Immature natural killer cell (primary cell): ENCODE measurements around the gene HIPK2. TPM values are rescaled to one million over a fixed set of nuclear protein-coding genes. Genes with fewer than 3 reads are reported as not detected.
"Not testable (repeated sequence)": the region's sequence is repeated elsewhere in the genome, so short reads cannot be mapped to it uniquely, and the experiment has no call there.

ENCODE experiments used
- DNase-seq, 3 donors: peaks; one replicate each; pipeline ENCODE4 v3.0.0; 2022; ENCODE audit warnings: mixed read lengths in 1 of 3
- H3K27ac Mint-ChIP-seq, 6 donors: one replicate each; pipeline ENCODE4 v1.8.0; 2020; ENCODE audit warnings: mixed read lengths in 6 of 6, mild to moderate bottlenecking in 5 of 6, inconsistent platforms in 4 of 6, moderate library complexity in 3 of 6
- H3K27me3 Mint-ChIP-seq, 3 donors: one replicate each; pipeline ENCODE4 v1.8.0; 2020 to 2021; ENCODE audit warnings: low read depth in 3 of 3, mild to moderate bottlenecking in 3 of 3, mixed read lengths in 3 of 3, moderate library complexity in 3 of 3, inconsistent platforms in 1 of 3
- H3K36me3 Mint-ChIP-seq, 3 donors: one replicate each; pipeline ENCODE4 v1.8.0; 2020; ENCODE audit warnings: mixed read lengths in 3 of 3, inconsistent platforms in 2 of 3, mild to moderate bottlenecking in 2 of 3
- H3K4me1 Mint-ChIP-seq, 2 donors: one replicate each; pipeline ENCODE4 v1.8.0; 2020; ENCODE audit warnings: inconsistent platforms in 2 of 2, mild to moderate bottlenecking in 2 of 2, mixed read lengths in 2 of 2, moderate library complexity in 1 of 2
- H3K4me3 Mint-ChIP-seq, 5 donors: one replicate each; pipeline ENCODE4 v1.8.0; 2020; ENCODE audit warnings: mild to moderate bottlenecking in 5 of 5, mixed read lengths in 5 of 5, inconsistent platforms in 3 of 5, moderate library complexity in 3 of 5
- H3K9me3 Mint-ChIP-seq, 6 donors: one replicate each; pipeline ENCODE4 v1.8.0; 2020; ENCODE audit warnings: mild to moderate bottlenecking in 6 of 6, mixed read lengths in 6 of 6, inconsistent platforms in 4 of 6, moderate library complexity in 3 of 6
- polyA plus RNA-seq, 3 donors: library from polyadenylated mRNA; unstranded; fragments of 300-500 nt; fragmentation: Illumina TruSeq; gene quantifications; one replicate each; pipeline ENCODE4 v1.2.3, GENCODE V29; 2021

The HIPK2 gene
- polyA plus RNA-seq, 3 donors from 2014 or later: 3.5 to 14.2 (median 3.7) TPM

DNA sequence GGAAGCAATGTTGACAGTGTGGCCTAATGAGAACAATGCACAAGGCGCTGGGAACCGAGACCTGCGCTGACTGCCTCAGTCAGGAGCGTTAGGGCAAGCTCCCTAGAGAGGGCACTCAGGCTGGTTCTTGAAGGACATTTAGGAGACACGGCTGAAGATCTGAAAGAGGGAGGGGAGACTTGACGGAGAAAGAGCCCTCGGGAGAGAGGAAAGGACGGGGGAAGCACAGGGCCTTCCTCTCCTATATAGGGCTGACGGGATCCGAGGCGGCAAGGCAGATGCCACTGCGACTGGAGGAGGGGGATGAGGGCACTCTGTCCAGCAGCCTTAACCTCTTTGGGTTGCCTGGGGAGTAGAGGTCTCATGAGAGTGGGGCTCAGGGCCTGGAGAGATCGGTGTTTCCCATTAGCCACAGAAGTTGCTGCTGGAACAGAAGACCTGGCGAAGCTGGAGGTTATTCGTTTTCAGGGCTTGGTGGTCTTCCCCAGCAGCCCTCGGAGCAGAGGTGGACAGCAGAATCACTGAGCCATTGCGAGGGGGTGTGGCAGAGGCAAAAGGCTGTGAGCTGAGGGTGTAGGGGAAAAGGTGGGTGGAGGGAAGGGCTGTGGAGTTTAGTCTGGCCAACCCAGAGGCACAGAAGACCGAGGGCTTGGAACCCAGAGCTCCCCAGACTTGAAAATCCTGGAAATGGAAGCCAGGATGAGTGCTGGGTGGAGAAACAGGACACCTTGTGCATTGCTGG lies 218.3 kb downstream of the HIPK2 start:
- Mint-ChIP-seq H3K36me3 (peaks cover 8 to 13% (median 13%) of the 10 kb centered on the region in 3 donors), H3K27me3 (peaks cover 2 to 5% (median 2%) of the 10 kb centered on the region in 3 donors), H3K4me3 (no peak overlapping the region), H3K4me1 (peaks cover 4 to 9% of the 10 kb centered on the region in 2 donors), H3K27ac (no peak overlapping the region), H3K9me3 (no peaks in the 10 kb centered on the region)
- no peak for DNase-seq

DNA sequence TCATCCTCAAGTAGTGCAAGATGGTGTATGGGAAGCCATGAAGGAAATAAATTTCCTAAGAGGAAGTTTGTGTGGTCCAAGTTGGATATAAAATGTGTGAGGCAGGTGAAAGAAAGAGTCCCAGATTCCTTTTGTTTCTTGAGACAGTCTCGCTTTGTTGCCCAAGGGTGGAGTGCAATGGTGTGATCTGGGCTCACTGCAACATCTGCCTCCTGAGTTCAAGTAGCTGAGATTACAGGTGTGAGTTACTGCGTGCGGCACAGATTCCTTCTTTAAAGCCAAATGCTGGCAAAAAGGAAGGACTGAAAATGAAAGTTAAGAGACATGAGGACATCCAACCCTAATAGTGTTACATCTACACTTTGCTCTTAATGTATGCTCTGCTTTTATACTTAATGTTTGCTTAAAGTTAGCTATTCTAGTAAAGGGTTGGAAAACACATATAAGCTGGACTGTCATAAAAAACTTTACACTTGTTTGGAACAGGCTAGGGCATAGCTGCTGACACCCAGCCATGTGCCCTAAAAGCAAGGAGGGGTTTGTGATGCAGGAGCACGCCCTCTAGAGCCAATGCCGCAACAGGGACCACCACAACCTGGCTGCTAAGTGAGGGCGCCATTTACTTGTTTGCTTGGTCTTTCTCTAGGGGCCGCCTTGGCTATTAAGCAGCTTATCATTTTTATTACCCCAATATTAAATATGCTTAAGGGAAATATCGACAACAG lies 219.8 kb downstream of the HIPK2 start:
- Mint-ChIP-seq H3K4me1 (peaks cover 0 to 2% of the 10 kb centered on the region in 2 donors), H3K27ac (no peak overlapping the region)
- no peak for DNase-seq

DNA sequence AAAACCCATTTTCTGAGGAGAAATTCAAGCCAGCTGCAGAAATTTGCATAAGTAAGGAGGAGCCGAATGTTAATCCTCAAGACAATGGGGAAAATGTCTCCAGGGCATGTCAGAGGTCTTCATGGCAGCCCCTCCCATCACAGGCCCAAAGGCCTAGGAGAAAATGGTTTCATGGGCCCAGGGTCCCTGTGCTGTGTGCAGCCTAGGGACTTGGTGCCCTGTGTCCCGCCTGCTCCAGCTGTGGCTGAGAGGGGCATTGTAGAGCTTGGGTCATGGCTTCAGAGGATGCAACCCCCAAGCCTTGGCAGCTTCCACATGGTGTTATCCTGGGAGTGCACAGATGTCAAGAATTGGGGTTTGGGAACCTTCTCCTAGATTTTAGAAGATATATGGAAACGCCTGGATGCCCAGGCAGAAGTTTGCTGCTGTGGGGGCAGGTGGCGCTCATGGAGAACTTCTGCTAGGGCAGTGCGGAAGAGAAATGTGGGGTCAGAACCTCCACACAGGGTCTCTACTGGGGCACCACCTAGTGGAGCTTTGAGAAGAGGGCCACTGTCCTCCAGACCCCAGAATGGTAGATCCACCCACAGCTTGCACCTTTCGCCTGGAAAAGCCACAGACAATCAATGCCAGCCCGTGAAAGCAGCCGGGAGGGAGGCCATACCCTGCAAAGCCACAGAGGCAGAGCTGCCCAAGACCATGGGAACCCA lies 223.7 kb downstream of the HIPK2 start:
- H3K4me1 Mint-ChIP-seq, H3K27me3 Mint-ChIP-seq, H3K9me3 Mint-ChIP-seq, H3K36me3 Mint-ChIP-seq, DNase-seq, H3K27ac Mint-ChIP-seq, H3K4me3 Mint-ChIP-seq: not testable (repeated sequence)

More for the DNA sequence above, 219.8 kb downstream of the HIPK2 start:
- Mint-ChIP-seq H3K27me3 (peaks cover 0 to 7% (median 5%) of the 10 kb centered on the region in 3 donors), H3K9me3 (no peaks in the 10 kb centered on the region), H3K4me3 (no peak overlapping the region), H3K36me3 (peaks cover 8 to 13% (median 13%) of the 10 kb centered on the region in 3 donors)

DNA sequence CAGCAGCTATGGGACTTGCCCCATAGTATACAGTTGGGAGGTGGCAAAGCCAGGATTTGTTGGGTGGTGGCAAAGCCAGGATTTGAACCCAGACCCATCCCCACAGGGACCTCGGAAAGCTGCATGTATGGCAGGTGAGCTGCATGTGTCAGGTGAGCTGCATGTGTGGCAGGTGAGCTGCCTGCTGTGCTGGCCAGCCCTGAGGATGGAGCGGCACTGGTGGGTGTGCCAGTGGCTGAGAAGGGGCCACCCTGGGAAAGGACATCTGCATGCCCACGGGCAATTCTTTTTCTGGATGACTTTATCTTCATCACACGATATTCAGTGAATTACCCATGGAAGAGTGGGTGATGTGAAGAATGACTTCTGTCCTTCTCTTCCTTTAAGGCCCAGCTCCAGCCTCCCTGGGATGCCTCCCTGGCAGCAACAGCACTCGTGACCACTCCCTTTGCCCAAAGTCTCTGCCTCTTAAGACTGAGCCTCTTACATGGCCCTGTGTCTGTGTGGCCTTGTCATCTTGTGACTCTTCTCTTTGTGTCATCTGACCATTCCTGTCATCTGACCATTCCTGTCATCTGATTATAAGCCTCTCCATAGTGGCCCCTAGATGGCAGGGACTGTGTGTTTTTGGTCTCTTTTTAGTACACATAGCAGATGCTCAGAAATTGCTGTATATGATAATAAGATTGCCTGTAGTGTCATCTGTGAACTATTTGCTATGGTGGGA lies 229.3 kb downstream of the HIPK2 start:
- no peak for DNase-seq
- Mint-ChIP-seq H3K27ac (no peak overlapping the region), H3K4me1 (no peaks in the 10 kb centered on the region), H3K4me3 (no peak overlapping the region), H3K9me3 (no peaks in the 10 kb centered on the region), H3K36me3 (no peaks in the 10 kb centered on the region), H3K27me3 (peaks cover 0 to 2% (median 0%) of the 10 kb centered on the region in 3 donors)

DNA sequence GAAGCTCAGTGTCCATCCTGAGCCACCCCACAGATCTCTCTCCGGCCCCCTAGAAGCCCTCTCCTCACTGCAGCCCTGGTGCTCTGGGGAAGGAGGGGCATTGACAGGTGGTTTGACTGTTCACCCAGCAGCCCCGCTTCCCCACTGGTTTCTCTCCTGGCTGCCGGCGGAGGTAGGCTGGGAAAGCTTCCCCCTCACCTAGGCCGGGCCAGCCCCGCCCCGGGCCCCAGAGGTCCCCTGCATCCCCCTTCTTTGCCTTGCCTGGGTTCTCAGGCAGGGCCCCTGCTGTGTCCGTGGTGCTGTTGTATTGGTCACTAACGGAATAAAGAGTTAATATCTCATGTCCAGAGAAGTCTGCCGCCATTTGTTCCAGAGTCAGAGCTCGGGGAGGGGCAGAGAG lies 233.2 kb downstream of the HIPK2 start:
- Mint-ChIP-seq H3K27ac (no peak overlapping the region), H3K9me3 (no peaks in the 10 kb centered on the region), H3K4me1 (no peaks in the 10 kb centered on the region), H3K36me3 (no peaks in the 10 kb centered on the region), H3K27me3 (peaks cover 0 to 4% (median 2%) of the 10 kb centered on the region in 3 donors), H3K4me3 (no peak overlapping the region)
- no peak for DNase-seq

DNA sequence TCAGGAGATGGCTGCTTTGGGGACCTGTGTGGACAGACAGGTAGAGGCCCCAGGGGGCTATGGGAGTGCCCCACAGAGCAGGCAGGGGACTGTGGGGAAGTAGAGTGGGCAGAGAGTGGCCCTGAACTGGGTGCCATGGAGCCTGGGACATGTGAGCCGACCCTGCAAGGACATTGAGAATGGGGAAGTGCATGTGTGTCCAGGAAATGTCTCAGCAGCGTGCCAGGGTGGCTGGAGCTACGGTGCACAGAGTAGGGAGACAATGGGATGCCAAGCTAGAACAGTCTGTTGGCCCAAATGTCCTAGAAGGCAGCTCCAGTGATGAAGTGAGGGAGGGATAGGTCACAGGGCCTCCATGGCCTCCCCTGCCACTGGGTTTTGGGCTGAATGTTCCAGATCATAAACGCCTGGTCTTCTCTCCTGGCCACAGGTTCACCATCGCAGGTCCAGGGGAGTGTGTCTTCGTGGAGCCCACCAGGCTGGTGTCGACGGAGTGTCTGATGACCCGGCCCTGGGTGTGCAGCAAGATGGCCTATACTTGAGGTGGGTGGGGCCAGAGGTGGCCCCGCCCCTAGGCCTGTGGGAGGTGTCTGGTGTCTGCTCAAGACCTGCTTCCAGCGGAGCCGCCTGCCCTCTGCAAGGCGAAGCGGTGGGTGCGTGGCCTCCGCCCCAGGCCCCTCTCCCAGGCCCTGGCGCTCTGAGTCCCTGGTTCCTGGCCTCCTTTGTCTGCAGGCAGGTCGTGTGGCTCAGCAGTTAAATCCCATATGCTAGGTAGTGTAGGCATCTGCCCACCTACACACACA lies 233.8 kb downstream of the HIPK2 start:
- peaks cover 0 to 4% (median 2%) of the 10 kb centered on the region in 3 donors for H3K27me3 Mint-ChIP-seq
- no peak overlapping the region for H3K4me3 Mint-ChIP-seq
- H3K36me3 Mint-ChIP-seq: no peaks in the 10 kb centered on the region
- DNase-seq: no peak
- no peaks in the 10 kb centered on the region for H3K9me3 Mint-ChIP-seq
- H3K27ac Mint-ChIP-seq: no peak overlapping the region
- no peaks in the 10 kb centered on the region for H3K4me1 Mint-ChIP-seq

DNA sequence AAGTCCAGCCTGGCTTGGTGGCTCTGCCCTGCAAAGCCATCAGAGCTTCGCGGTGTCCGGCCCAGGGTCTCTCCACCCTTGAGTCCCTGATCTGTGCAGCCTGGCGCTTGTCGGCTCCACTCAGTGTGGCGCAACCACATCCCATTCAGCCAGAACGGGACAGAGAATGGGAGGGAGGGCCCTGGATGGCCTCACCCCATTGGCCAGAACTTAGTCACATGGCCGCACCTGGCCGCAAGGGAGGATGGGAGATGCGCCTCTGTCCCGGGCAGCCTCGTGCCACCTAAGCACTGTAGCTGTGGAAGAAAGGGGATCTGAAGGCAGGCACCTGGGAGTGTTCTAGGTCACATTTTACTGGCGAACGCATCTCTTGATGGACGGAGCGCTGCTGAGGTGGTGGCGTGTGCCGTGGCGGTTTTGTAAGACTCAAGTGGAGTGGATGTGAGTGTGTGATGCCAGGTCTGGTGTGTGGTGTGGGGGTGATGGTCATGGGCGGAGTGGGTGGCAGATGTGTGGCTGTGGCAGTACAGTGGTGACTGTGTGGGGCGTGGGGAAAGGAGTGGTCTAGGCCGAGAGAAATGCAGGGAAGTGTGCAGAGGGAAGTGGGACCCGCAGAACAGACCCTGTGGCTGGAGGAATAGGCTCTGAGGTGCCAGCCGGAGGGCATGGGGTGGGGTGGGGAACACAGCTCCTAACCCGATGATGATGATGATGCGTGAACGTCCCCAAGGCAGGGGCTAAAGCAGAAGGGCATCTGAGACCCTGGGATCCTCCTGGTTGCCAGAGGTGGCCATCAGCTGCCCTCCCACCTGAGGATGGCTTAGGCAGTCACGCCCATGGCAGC lies 235.3 kb downstream of the HIPK2 start:
- no peaks in the 10 kb centered on the region for H3K36me3 Mint-ChIP-seq
- H3K4me3 Mint-ChIP-seq: no peak overlapping the region
- H3K27me3 Mint-ChIP-seq: peaks cover 0 to 4% (median 2%) of the 10 kb centered on the region in 3 donors
- no peak overlapping the region for H3K27ac Mint-ChIP-seq
- no peaks in the 10 kb centered on the region for H3K9me3 Mint-ChIP-seq
- DNase-seq: no peak
- no peaks in the 10 kb centered on the region for H3K4me1 Mint-ChIP-seq

DNA sequence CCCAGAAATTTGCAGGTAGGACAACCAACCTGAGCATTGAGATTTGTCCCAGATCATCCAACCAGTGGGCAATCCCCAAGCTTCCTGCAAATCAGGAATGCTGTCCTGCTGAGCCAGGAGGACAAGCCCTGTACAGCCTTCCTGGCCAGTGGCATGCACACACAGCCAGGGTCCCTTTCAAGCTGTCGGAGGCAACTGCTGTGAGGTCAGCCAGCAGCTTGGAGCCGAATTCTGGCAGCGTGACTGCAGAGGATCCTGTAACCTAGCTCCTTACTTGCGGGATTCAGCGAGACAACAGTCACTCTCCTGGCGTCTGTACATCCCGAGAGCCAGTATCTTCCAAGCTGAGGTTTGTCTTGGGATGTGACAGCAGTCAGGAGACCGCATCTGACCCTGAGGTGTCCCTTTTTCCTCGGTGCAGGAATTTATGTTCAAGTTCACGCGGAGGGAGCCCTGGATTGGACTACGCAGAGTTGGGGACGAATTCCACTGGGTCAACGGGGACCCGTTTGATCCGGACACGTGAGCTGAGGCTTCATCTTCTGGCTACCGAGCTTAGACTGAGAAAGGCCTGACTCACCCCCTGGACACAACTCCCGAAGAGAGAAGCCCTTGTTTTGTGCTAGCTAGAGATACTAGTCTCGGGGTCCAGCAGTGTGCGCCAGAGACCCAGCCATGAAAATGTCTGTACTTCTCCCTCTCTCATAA lies 236.0 kb downstream of the HIPK2 start:
- H3K36me3 Mint-ChIP-seq: no peaks in the 10 kb centered on the region
- DNase-seq: no peak
- no peaks in the 10 kb centered on the region for H3K9me3 Mint-ChIP-seq
- H3K27me3 Mint-ChIP-seq: peaks cover 0 to 4% (median 2%) of the 10 kb centered on the region in 3 donors
- H3K4me1 Mint-ChIP-seq: no peaks in the 10 kb centered on the region
- H3K27ac Mint-ChIP-seq: no peak overlapping the region
- no peak overlapping the region for H3K4me3 Mint-ChIP-seq

DNA sequence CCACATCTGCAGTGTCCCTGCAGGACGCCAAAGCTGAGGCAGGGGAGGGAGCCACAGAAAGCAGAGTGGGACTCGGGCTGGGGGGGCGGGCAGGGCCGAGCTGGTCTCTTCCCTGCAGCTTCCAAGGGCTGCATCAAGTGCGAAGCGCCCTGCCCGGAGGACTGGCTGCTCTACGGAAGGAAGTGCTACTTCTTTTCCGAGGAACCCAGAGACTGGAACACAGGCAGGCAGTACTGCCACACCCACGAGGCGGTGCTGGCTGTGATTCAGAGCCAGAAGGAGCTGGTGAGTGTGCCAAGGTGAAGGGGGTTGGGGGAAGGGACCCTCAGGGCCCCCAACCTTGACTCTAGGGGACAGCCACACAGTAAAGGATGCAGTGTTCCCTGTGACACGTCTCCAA lies 237.6 kb downstream of the HIPK2 start:
- Mint-ChIP-seq H3K4me1 (no peaks in the 10 kb centered on the region), H3K27me3 (peaks cover 0 to 6% (median 2%) of the 10 kb centered on the region in 3 donors), H3K4me3 (no peak overlapping the region), H3K27ac (no peak overlapping the region), H3K36me3 (no peaks in the 10 kb centered on the region), H3K9me3 (no peaks in the 10 kb centered on the region)
- no peak for DNase-seq

DNA sequence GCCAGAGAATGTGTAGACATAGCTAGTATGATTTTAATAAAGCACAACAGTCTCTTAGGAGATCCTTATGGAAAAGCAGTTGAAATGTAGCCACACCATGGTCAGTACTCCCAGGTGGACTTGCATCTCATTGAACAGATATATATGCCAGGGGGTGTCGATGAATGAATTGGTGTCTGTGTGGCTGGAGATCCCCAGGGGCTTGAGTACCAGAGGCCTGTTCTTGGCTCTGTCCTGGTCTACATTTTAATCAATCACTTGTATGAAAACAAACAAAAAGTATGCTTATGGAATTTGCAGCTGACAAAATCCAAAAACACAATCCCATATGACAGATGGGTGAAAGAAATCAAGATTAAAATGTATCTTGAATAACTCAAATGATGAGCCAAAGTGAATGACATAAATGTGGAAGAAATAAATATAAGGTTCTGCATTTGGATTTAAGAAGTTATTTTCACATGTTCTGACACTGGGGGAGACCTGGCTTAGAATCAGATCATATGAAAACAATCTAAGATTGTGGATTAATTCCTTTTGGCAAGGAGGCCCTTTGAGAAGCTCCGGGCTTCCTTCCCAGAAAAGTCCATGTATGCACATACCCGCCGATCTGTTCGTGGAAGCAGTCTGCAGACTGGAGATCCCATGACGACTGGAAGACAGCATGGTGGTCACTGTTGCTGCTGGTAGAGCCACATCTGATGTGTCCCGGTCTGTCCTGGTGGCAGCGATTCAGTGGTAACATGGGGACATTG lies 238.7 kb downstream of the HIPK2 start:
- H3K9me3 Mint-ChIP-seq: no peaks in the 10 kb centered on the region
- H3K27ac Mint-ChIP-seq: no peak overlapping the region
- no peaks in the 10 kb centered on the region for H3K36me3 Mint-ChIP-seq
- H3K4me3 Mint-ChIP-seq: no peak overlapping the region
- H3K27me3 Mint-ChIP-seq: peaks cover 0 to 6% (median 2%) of the 10 kb centered on the region in 3 donors
- H3K4me1 Mint-ChIP-seq: no peaks in the 10 kb centered on the region
- DNase-seq: no peak

DNA sequence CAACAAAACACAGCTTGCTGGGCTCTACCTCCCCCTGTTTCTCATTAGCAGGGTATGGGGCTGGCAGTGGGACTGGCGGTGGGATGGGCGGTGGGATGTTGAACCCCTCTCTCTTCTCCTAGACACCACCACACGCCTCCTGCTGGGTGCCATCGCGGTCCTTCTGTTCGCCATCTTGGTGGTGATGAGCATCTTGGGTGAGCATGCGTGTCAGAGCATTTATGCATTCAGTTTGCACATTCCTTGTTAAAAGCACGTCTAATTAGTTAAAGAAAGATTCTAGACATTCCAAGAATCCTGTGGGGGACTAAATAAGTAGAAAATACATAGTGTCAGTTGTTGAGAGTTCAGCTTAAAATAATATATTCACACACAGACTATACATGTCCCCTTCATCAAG lies 241.6 kb downstream of the HIPK2 start:
- DNase-seq: no peak
- Mint-ChIP-seq H3K27ac (no peak overlapping the region), H3K4me1 (no peaks in the 10 kb centered on the region)

More for the DNA sequence above, 241.6 kb downstream of the HIPK2 start:
- Mint-ChIP-seq H3K27me3 (peaks cover 2 to 9% (median 2%) of the 10 kb centered on the region in 3 donors), H3K36me3 (no peaks in the 10 kb centered on the region), H3K9me3 (no peaks in the 10 kb centered on the region), H3K4me3 (no peak overlapping the region)
